T-helper 17 cell (primary cell): ENCODE results near the gene RAVER2. TPM values are rescaled to one million over a fixed set of nuclear protein-coding genes. Genes with fewer than 3 reads are reported as not detected.
"Not testable (repeated sequence)": the region's sequence is repeated elsewhere in the genome, so short reads cannot be mapped to it uniquely, and the experiment has no call there.

Experiments used
- ATAC-seq: fragments of 150-1000 bp; cut with Tn5 transposase; 2 replicates; pipeline ENCODE4 v1.10.0; 2021; ENCODE audit warnings: mild to moderate bottlenecking, moderate library complexity
- DNase-seq, 3 donors: peaks; one replicate each; pipeline versions ENCODE4 v3.0.0 to v3.0.0-alpha.2; 2020 to 2021
- H3K9me3 ChIP-seq: one replicate; pipeline ENCODE4 v1.7.0; 2013; ENCODE audit warnings: low read length, mild to moderate bottlenecking; ENCODE audit not compliant: control insufficient read depth, poor library complexity, severe bottlenecking
- H3K27ac Mint-ChIP-seq: one replicate; pipeline ENCODE4 v1.8.0; 2022; ENCODE audit warnings: mild to moderate bottlenecking, moderate library complexity, mixed read lengths
- H3K27me3 Mint-ChIP-seq: one replicate; pipeline ENCODE4 v1.8.0; 2022; ENCODE audit warnings: mixed read lengths
- H3K36me3 Mint-ChIP-seq: one replicate; pipeline ENCODE4 v1.8.0; 2022; ENCODE audit warnings: low read depth, mixed read lengths
- H3K4me1 Mint-ChIP-seq: one replicate; pipeline ENCODE4 v1.8.0; 2022; ENCODE audit warnings: mild to moderate bottlenecking, mixed read lengths
- H3K4me3 Mint-ChIP-seq: one replicate; pipeline ENCODE4 v1.8.0; 2022; ENCODE audit warnings: mild to moderate bottlenecking, moderate library complexity, mixed read lengths
- total RNA-seq, 4 donors: library from RNA in 2 of 4; stranded (reverse) in 2 of 4; gene quantifications; one replicate each; pipeline ENCODE4 v1.2.3 and lab custom pipeline; 2022 to 2026

The RAVER2 gene
- total RNA-seq, 2 donors from 2014 or later, result 1.5 to 1.6 TPM

GRCh38 chr1:64733581-64734286, 11.1 kb upstream of the RAVER2 start:
- Mint-ChIP-seq H3K4me1 (no peaks in the 10 kb centered on the region), H3K27ac (no peak overlapping the region), H3K4me3 (no peak overlapping the region), H3K36me3 (no peaks in the 10 kb centered on the region), H3K27me3 (peaks cover 15% of the 10 kb centered on the region)
- no peak for ATAC-seq
- DNase-seq, result no peak
- no peaks in the 10 kb centered on the region for H3K9me3 ChIP-seq

GRCh38 chr1:64734287-64734652, 10.6 kb upstream of the RAVER2 start:
- Mint-ChIP-seq H3K27ac (no peak overlapping the region), H3K4me1 (no peaks in the 10 kb centered on the region), H3K27me3 (peaks cover 15% of the 10 kb centered on the region), H3K36me3 (no peaks in the 10 kb centered on the region), H3K4me3 (no peak overlapping the region)
- ATAC-seq, result no peak
- H3K9me3 ChIP-seq, result no peaks in the 10 kb centered on the region
- DNase-seq, result no peak

GRCh38 chr1:64740687-64741086, 4.2 kb upstream of the RAVER2 start:
- not testable (repeated sequence) for H3K27ac Mint-ChIP-seq, DNase-seq, H3K36me3 Mint-ChIP-seq, ATAC-seq, H3K9me3 ChIP-seq, H3K4me3 Mint-ChIP-seq
- H3K27me3 Mint-ChIP-seq, result peaks cover 26% of the 10 kb centered on the region
- H3K4me1 Mint-ChIP-seq, result peaks cover 10% of the 10 kb centered on the region

GRCh38 chr1:64743954-64744491, 852 bp upstream of the RAVER2 start:
- DNase-seq (no peak), ATAC-seq (no peak)
- H3K9me3 ChIP-seq, result no peaks in the 10 kb centered on the region
- Mint-ChIP-seq H3K27me3 (peaks cover 11% of the 10 kb centered on the region), H3K4me3 (peak overlapping the region; percentile 90), H3K36me3 (no peaks in the 10 kb centered on the region), H3K4me1 (peaks cover 19% of the 10 kb centered on the region), H3K27ac (peak overlapping the region; percentile 47)

- Mint-ChIP-seq H3K4me1 (peaks cover 21% of the 10 kb centered on the region), H3K27ac (peak overlapping the region; percentile 49), H3K4me3 (peak overlapping the region; percentile 88), H3K27me3 (no peaks in the 10 kb centered on the region), H3K36me3 (no peaks in the 10 kb centered on the region)
- ATAC-seq (peak; percentile 40), DNase-seq (peak in 1 of 3 donors; percentile 11)
- no peaks in the 10 kb centered on the region for H3K9me3 ChIP-seq
Measured at GRCh38 chr1:64745181-64745985, 508 bp downstream of the RAVER2 start.

- no peaks in the 10 kb centered on the region for H3K9me3 ChIP-seq
- peak overlapping the region; percentile 88 for H3K4me3 Mint-ChIP-seq
- peak; percentile 29 for ATAC-seq
- H3K27me3 Mint-ChIP-seq, result no peaks in the 10 kb centered on the region
- no peak for DNase-seq
- no peaks in the 10 kb centered on the region for H3K36me3 Mint-ChIP-seq
- H3K27ac Mint-ChIP-seq, result peak overlapping the region; percentile 49
- H3K4me1 Mint-ChIP-seq, result peaks cover 21% of the 10 kb centered on the region
Measured at GRCh38 chr1:64745986-64746940, 1.4 kb downstream of the RAVER2 start.

- no peaks in the 10 kb centered on the region for H3K9me3 ChIP-seq
- Mint-ChIP-seq H3K27ac (no peak overlapping the region), H3K36me3 (no peaks in the 10 kb centered on the region), H3K4me3 (no peak overlapping the region), H3K4me1 (peaks cover 21% of the 10 kb centered on the region), H3K27me3 (no peaks in the 10 kb centered on the region)
- ATAC-seq (no peak), DNase-seq (no peak)
Measured at GRCh38 chr1:64748222-64748621, 3.3 kb downstream of the RAVER2 start.

- Mint-ChIP-seq H3K4me3 (no peak overlapping the region), H3K4me1 (peaks cover 17% of the 10 kb centered on the region), H3K27me3 (no peaks in the 10 kb centered on the region), H3K36me3 (no peaks in the 10 kb centered on the region), H3K27ac (no peak overlapping the region)
- DNase-seq (no peak), ATAC-seq (no peak)
- no peaks in the 10 kb centered on the region for H3K9me3 ChIP-seq
Measured at GRCh38 chr1:64748706-64749105, 3.8 kb downstream of the RAVER2 start.

- H3K27me3 Mint-ChIP-seq, result no peaks in the 10 kb centered on the region
Measured at GRCh38 chr1:64750092-64750491, 5.2 kb downstream of the RAVER2 start.

GRCh38 chr1:64750875-64751274, 6.0 kb downstream of the RAVER2 start:
- Mint-ChIP-seq H3K27me3 (no peaks in the 10 kb centered on the region), H3K36me3 (no peaks in the 10 kb centered on the region), H3K4me3 (no peak overlapping the region), H3K27ac (no peak overlapping the region), H3K4me1 (peaks cover 10% of the 10 kb centered on the region)
- H3K9me3 ChIP-seq, result no peaks in the 10 kb centered on the region
- DNase-seq (no peak), ATAC-seq (no peak)

More at GRCh38 chr1:64750092-64750491, 5.2 kb downstream of the RAVER2 start:
- H3K4me1 Mint-ChIP-seq, result peaks cover 11% of the 10 kb centered on the region
- no peak overlapping the region for H3K4me3 Mint-ChIP-seq
- H3K9me3 ChIP-seq, result no peaks in the 10 kb centered on the region
- ATAC-seq (no peak), DNase-seq (no peak)
- H3K27ac Mint-ChIP-seq, result no peak overlapping the region
- H3K36me3 Mint-ChIP-seq, result no peaks in the 10 kb centered on the region

GRCh38 chr1:64754173-64754572, 9.3 kb downstream of the RAVER2 start:
- Mint-ChIP-seq H3K27ac (no peak overlapping the region), H3K36me3 (peaks cover 3% of the 10 kb centered on the region), H3K4me1 (peaks cover 2% of the 10 kb centered on the region), H3K27me3 (no peaks in the 10 kb centered on the region), H3K4me3 (no peak overlapping the region)
- ATAC-seq, result no peak
- no peaks in the 10 kb centered on the region for H3K9me3 ChIP-seq
- DNase-seq, result no peak

GRCh38 chr1:64755361-64755760, 10.5 kb downstream of the RAVER2 start:
- Mint-ChIP-seq H3K4me1 (no peaks in the 10 kb centered on the region), H3K36me3 (peaks cover 3% of the 10 kb centered on the region), H3K27me3 (no peaks in the 10 kb centered on the region), H3K4me3 (no peak overlapping the region), H3K27ac (peak overlapping the region; percentile 56)
- H3K9me3 ChIP-seq, result no peaks in the 10 kb centered on the region
- DNase-seq (no peak), ATAC-seq (no peak)

GRCh38 chr1:64756770-64757169, 11.9 kb downstream of the RAVER2 start:
- no peak overlapping the region for H3K27ac Mint-ChIP-seq
- H3K4me1 Mint-ChIP-seq, result no peaks in the 10 kb centered on the region
- H3K9me3 ChIP-seq, result no peaks in the 10 kb centered on the region
- ATAC-seq (no peak), DNase-seq (no peak)
- H3K27me3 Mint-ChIP-seq, result no peaks in the 10 kb centered on the region
- H3K36me3 Mint-ChIP-seq, result peaks cover 3% of the 10 kb centered on the region
- no peak overlapping the region for H3K4me3 Mint-ChIP-seq
